NCI-H2029 (cell line): ENCODE results near the gene MRPS27.

Experiments
- DNase-seq: peaks from one replicate; lab custom pipeline; 2025; lab: John Stamatoyannopoulos, UW

The MRPS27 gene

DNA sequence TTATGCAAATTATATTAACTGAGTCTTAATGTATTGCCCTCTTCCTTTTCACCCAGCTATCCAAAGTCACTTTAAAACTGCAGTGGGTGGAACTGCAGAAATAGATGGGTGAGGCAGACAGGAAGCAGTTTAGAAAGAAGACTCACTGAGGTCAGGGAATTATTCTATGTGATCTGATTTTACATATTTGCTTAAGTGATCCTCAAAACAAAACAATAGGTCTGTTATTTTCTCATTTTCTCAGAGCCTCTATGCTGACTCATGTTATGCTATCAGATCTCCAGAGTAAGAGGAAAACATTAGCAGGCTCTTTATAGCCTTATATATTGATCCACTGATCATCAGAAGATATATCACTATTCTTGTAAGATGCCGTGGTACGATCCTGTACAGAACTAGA is 63.5 kb downstream of the MRPS27 start:
- no peak for DNase-seq

DNA sequence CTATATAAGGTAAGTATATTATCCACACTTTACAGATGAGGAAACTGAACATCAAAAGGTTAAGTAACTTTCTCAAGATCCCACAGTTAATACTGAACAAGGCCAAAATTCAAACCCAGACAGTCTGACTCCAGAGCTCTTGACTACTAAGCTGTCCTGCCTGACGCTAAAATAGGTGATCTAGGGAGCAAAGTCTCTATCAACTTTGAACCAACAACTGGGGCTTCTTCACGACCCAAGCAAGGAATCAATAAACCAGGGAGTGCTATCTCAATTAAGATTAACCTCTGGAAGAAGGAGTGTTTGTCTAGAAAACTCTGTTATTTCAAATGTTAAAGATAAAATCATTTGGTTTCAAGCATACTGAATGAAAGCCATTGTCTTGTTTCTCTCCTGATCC is 64.4 kb downstream of the MRPS27 start:
- no peak for DNase-seq

DNA sequence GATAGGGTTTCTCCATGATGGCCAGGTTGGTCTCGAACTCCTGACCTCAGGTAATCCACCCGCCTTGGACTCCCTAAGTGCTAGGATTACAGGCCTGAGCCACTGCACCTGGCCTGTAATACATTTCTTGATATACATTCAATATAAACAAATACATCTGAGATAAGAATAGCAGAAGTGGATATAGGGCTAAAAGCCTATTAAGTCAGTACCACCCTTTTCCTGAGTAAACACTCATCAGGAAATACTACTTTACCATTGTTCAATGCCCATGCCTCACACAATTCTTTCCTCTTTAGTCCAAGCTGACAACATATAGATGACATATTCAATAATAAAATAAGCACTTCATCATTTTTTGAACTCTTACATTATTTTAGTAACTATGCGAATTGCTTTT is 64.8 kb downstream of the MRPS27 start:
- DNase-seq, result no peak

DNA sequence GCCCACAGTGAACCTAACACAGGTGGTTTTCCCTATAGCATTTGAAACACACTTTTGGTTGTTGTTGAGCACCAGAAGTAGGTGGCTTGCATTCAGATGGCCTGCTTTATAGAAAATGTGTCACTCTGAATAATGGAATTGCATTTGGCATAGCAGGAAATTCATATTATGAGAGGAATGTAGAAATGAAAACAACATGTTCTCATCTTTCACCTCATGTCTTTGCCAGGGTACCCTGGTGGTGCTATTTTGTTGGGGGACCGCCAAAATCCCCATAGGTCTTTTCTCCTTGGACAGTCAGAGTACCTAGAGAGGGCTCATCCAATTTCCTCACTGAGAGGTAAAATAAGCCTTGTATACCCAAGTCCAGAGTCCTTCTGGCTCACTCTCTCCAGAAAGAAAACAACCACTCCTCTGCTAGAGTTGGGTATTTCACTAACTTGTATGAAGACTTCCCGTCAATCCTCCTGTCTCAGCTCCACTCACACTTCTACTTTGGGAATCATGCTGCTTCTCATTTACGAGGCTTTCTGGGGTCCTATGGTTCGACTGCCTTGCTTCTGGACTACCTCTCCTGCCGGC is 67.4 kb downstream of the MRPS27 start:
- DNase-seq, result no peak

DNA sequence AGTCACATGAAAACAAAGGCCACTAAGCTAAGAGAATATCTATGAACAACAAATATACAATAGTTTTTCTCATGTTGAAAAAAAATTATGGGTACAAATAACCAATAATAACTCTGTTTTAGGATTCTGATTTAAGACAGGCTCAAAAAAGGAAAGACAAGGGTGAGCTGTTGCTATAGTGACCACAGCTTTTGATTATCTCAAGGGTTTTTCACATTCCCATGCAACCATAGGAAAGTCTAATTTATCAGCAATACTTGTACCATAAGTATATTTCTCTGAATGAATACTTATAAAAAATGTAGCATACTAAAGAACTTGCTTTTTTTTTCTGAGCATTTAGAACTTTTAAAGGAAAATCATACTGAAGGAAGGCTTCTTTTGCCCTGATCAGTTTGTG is 68.0 kb downstream of the MRPS27 start:
- no peak for DNase-seq

DNA sequence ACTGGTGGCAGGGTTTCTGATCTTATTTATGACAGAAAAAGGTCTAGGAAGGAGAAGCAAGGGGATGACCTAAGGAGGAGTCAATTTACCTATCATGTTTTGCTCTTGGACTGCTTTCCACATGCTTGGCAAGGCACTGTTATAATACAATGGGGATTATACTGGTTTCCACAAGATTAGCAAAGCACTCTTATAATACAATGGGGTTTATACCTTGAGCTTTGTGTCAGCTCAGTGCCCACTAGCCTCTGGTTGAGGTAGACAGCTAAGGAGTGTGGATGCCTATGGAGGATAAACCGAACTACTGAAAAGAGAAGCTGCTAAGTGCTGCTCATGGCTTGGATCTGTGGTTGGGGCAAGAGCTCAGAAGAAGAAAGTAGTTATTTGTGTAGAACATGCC is 68.7 kb downstream of the MRPS27 start:
- DNase-seq, result no peak

DNA sequence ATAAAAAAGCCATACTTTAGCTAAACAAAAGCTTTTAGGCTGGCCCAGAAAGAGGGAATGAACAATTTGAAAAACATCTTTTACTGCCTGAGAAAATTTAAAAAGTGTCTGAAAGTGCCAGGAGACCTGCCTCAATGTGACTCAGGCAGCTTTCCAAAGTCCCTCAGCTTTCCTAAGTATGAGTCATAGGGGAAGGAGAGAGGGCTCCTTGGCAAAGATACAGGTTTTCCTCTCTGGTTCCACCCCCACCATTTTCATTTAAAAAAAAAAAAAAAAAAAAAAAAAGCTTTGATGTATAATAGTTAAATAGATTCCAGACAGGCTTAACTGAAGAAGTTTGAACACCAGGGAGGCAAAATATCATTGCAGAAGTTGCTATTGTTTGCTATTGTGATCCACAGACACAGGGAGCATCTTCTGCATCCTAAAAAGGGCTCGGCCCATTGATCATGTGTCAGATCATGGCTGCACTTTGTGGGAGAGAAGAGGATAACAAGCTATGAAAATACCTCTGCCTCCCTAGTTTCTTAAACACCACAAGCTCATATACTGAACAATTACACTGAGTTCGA is 71.5 kb downstream of the MRPS27 start:
- DNase-seq, result peak; percentile 55

DNA sequence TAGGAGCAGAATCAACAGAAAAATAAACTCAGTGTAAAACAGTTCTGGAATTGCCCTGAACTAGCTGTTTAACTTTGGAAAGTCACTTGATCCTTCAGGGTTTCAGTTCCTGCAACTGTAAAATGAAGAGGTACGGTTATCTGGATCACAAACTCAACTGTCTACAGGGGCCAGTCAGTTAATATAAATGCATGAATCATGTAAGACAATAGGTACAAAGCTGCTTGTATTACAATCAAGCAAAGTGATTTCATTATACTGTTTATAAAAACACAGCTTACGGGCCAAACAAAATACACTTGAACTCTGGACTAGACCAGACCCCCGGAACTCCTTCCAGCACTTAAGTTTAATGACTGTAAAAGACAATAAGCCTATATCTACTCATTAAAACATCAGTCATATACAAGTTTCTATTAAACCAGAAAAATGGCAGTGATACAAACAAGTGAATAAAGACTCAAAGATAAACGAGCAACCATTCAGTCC is 73.0 kb downstream of the MRPS27 start:
- DNase-seq, result peak; percentile 37

DNA sequence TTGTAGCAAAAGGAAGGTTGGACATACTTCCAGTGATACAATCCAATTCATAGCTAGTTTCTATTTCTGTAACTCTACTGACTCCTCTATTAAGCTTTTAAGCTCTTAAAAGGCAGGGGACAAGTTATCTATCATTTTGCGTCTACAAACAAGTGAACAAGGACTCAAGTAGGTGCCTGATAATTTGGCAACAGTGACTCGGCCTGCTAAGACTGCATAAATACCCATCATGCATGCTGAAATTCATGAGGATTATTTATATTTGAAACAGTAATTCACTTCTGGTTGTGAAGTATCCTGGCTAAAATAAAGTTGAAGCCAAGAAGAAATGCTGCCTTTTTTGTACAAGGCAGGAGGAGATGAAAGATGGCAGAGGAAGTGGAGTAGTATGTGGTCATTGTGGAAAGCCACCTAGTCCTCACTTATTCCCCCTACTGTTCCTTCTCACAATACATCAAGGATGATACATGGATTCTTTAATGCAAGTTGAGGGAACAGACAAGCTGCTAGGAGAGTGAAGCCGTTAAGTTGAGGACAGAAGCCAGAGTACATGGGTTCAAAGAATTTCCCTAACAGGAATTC is 74.0 kb downstream of the MRPS27 start:
- no peak for DNase-seq

DNA sequence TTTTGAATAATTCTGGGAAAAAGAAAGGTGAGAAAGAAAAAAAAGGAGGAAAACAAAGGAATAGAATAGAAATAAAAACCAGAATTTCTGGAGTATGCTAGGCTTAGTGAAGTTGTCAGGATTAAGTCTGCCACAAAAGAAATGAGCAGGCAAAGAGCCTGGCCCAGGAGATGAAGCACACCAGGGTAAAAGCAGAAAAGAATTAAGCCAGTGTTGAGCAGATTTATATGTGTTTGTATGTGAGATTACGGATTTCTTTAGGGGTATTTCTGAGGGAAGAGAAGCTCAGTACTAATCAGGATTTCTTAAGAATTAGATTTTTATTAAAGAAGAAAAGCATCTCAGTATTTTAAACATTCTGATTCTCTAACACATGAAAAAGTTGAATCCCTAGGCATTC is 74.5 kb downstream of the MRPS27 start:
- DNase-seq, result no peak

DNA sequence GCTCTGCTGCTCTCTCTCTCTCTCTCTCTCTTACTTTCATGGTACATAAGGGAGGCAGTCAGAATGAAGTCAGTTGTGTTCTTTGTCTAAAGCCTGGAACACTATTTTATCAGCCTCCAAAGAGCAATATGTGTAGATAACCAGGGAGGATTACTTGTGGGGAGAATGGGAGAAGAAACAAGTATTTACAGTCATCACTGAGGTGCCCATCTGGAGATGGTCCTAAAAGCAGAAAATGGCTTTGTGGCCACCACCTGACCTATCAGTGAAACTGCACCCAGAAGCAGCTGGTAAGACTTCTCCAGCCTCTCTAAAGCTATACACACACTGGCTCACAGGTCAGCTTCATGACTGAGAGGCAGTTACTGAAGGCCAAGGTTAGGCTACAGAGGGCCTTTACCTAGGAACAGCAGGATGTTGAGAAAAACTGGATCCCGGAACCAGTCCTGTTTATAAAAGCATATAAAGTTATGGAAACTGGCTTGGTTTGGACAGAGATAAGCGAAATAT is 75.1 kb downstream of the MRPS27 start:
- DNase-seq, result peak; percentile 63

DNA sequence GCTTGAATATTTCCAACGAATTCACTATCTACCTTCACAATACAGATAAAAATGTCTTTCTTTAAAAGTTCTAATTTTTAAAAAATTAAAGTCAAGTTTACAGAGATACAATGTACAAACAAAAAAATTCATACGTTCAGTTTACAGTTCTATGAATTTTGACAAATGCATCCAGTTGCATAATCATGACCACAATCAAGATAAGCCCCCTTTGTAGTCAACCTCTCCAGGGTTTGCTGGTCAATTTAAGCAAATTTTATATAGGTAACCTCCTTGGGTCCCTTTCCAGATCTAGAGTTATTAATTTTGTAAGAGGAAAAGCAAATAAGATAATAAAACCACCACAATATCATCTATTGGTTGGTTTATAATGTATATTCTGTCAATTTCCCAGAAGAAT is 76.3 kb downstream of the MRPS27 start:
- DNase-seq, result no peak

DNA sequence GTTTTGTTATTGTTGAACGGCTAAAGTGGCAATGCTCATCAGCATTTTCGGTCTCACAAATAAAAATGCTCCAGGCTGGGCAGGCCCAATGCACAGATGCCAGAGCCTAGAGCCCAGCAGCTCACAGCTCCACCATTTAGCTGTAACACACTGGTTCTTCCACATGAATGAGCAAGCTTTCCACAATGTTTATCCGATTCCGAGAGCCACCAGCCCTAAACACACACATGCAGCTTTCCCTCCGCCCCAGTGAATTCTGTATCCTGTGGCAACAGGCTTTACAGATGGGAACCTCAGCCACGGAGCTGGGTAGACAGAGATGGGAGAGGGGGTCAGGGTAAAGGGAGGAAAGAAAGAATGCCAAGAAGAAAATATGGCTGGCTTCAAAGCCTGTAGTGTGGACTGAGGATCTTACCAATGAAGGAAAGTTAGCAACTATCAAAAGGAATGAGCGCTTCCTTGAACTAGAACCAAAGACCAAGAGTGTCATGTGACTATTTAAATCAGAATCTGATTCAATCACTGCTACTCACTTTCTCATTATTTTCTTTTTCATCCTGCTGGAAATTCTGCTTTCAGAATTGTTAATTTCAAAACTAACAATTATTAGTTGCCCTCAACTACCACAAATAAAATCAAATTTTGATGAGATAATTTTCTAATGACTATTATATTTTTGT is 77.1 kb downstream of the MRPS27 start:
- DNase-seq, result no peak

DNA sequence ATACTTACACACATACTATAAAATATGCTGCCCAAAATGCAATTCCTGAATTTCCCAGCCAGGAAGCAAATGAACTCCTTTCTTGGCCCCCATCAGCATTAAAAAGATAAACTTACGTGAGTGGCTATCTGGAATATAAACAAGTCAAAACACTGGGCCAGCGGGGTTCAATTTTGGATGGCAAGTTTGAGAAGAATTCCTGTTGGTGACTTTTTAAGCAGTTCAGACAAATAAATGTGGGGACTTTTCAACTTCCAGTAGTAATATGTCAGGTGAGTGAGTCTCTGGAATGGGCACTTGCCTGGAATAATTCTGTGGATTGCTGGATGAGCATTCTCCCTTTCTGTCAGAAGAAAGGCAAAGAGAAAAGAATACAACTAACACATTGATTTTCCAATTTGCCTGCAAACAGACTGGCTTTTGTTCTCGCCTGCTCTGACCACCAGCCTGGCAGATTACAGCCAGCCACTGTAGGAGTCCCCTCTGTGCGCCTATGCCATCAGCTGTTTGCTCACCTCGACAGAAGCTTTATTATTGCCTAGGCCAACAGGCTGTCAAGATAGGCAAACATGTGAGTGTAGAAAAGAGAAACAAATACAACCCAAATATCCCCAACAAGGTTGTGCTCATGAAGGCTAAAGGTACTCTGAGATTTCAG is 78.6 kb downstream of the MRPS27 start:
- no peak for DNase-seq

DNA sequence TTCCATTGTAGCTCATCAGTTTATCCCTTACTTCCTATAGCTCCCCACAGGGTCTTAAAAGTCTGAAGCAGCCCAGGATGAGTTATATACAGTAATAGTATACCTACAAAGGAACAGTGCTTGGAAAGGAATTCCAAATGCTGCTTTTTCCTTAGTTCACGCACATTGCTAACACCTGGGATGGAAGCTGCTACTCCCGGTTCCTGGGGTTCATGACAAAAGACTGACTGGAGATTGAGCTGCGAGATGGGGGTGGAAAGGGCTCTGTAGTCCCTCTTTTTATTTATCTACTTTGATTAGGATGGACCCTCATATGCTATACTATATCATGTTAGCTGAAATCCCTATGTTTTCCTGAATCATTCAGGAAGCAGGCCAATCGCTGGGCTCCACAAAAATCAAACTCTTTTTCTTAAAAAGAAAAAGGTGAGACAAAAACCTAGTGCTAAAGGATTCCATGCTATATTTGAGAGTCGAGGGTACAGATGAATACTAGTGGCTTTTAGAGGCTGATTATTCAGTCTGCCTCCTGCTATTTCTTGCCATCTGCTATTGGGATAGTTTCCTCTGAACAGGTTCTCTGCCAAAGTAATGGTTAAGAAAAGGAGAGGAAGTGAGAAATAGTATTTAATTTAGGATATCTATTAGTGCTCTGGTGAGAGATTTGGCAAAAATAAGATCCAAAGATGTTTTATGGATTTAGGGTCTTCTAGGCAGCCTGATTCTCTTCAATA is 81.2 kb downstream of the MRPS27 start:
- no peak for DNase-seq

DNA sequence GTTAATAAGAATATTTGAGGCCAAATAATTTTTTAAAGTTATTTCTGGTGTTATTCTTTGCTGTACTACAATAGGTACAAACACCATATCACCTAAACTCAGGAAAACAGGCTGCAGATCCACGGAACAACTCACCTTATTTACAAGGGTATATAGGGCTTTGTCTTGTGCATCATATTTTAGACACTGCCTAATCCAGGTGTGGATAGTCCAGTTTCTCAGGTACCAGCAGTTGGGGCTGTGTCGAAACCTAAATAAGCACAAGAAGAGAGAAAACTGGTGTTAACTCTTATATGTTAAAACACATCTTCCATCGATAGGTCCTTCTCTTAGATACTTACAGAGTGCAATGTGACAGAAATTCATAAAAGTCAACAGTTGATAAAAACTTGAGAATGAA is 82.2 kb downstream of the MRPS27 start:
- DNase-seq, result no peak

DNA sequence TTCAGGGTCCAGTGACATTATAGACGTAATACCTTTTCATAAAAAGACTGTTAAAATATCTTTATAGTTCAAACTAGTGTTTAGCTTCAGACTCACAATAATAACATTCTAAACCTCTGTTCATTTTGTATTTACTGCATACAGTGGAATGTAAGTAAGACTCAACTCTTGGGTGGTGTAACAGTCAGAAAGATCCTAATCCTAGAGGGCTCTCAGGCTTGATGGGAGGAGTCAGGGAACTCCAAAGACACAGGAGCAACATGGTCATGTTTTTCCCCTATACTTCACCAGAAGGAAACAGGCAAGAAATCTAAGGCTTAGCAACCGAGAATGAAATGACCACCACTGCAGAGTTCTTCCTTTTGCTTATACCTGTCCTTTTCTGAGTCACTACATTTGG is 82.6 kb downstream of the MRPS27 start:
- DNase-seq, result no peak

DNA sequence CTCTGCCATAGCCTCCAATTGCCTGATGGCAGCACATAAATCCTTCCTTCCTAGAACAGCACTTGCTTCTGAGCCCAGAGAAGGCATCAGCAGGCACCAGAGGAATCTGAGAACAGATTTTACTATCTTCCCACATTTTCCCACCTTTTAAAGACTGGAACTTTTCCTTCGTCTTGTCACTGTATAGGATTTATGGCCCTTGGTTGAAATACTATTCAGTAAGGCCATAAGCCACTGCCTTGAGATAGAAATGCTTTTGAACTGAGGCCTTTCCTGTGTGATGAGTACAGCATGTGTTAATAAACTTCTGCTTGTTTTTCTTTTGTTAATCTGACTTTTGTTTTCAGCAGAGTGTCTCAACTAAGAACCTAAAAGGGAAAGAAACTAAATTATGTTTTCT is 84.3 kb downstream of the MRPS27 start:
- no peak for DNase-seq

DNA sequence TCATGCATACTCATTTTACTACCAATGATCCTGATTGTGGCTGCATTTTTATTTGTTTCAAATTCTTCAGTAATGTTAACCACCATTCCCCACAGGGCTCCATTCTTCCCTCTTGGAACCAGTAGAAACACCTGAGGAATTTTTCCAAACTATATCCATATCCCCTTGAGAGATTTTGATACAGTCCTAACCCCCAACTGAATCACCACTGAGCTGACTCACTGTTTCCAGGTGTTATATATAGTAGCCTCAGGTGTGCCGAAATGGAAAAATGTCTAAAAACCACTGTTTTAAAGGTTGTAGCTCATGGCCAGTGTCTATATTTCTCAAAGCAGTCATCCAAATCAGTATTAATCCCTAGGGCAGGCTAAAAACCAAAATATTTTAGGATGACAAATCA is 85.2 kb downstream of the MRPS27 start:
- DNase-seq, result no peak

DNA sequence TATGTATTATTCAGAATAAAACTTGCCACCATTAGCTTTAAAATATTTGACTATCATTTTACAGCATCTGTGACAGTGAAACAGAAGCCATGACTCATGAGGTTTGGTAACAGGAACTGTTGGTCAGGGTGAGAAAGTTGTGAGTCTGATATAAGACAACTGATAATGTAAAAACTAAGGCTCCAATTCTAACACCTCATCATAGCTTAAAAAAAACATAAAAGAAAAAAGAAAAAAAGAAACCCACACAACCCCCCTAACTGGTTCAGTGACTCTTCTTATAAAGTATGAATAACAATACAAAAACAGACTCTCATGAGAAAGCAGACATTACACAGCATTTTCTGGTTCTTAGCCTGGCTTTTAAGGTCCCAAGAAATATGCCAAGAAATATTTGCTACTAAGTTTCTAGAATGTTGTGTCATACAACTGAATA is 85.8 kb downstream of the MRPS27 start:
- DNase-seq, result no peak

DNA sequence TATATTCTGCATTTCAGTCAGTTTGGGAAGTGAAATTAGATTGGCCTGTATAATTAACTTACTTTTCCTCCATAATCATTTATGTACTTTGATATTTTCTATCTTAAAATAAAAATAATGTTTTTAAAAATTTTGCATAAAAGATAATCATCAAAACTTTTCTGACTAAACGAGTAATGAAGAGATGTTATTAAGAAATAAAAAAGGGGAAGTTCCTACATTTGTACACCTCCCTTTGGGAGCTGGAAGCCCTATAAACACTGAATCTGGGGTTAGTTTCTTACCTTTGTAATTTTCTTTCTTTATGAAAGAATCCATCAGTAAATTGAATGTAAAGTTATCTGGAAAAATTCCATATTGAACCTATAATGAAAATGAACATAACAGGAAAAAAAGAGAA is 86.2 kb downstream of the MRPS27 start:
- no peak for DNase-seq

DNA sequence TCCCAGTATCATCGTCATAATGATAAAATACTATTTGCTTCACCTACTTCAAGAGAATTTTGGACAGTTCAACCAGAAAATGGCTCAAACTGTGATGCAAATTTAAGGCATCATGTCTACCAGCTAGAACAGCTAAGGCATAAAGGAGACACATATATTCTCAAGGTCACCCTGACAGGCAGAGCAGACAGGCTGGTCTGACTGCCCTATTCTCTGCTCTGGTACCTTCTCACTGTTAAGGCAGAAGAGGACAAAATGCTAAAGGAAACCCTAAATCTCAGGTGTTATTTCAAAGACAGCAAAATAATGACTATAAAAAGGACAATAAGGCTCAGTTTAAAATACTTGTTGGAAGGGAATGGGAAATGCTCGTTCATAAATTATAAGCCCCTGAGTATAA is 87.2 kb downstream of the MRPS27 start:
- DNase-seq, result no peak
